CD8-positive, alpha-beta memory T cell (primary cell): ENCODE measurements around the gene SLC25A40. TPM values are rescaled to one million over a fixed set of nuclear protein-coding genes. Genes with fewer than 3 reads are reported as not detected.
A peak's percentile ranks its signal among the peaks of the same experiment; 100 is the strongest.

Source experiments
- CTCF ChIA-PET: fragments of 350-600 bp; sonication (Branson Sonifier 250); formaldehyde crosslinking; loops from one replicate; lab custom pipeline; 2021; ENCODE audit warnings: antibody characterized with exemption; lab: Charles Lee
- POLR2A ChIA-PET: fragments of 350-600 bp; sonication (Branson Sonifier 250); formaldehyde crosslinking; loops from one replicate; lab custom pipeline; 2021; ENCODE audit warnings: antibody characterized with exemption; lab: Charles Lee
- DNase-seq, 5 donors: peaks; one replicate each; pipeline versions ENCODE4 v3.0.0 to v3.0.0-alpha.2; 2020 to 2022; ENCODE audit warnings: mixed read lengths in 1 of 5
- H3K27ac ChIP-seq: one replicate; pipeline ENCODE4 v1.7.0; 2013; ENCODE audit warnings: low read depth, mild to moderate bottlenecking, low read length, moderate library complexity
- H3K27me3 ChIP-seq: 2 replicates; pipeline ENCODE4 v1.7.0; 2013; ENCODE audit warnings: low read length, mild to moderate bottlenecking; ENCODE audit not compliant: insufficient read depth, poor library complexity, severe bottlenecking
- H3K36me3 ChIP-seq: 2 replicates; pipeline ENCODE4 v1.7.0; 2013; ENCODE audit warnings: mild to moderate bottlenecking, low read length, moderate library complexity; ENCODE audit not compliant: insufficient read depth
- H3K4me1 ChIP-seq: 2 replicates; pipeline ENCODE4 v1.7.0; 2013; ENCODE audit warnings: mild to moderate bottlenecking, low read length, moderate library complexity; ENCODE audit not compliant: insufficient read depth
- H3K4me3 ChIP-seq: 2 replicates; pipeline ENCODE4 v1.7.0; 2013; ENCODE audit warnings: mild to moderate bottlenecking, low read length
- H3K9me3 ChIP-seq: 2 replicates; pipeline ENCODE4 v1.7.0; 2013; ENCODE audit warnings: mild to moderate bottlenecking, low read length
- H3K27ac Mint-ChIP-seq, 8 donors: one replicate each; pipeline ENCODE4 v1.8.0; 2020 to 2021; ENCODE audit warnings: mixed read lengths in 8 of 8, mild to moderate bottlenecking in 6 of 8, inconsistent platforms in 3 of 8, moderate library complexity in 3 of 8
- H3K27me3 Mint-ChIP-seq, 2 donors: one replicate each; pipeline ENCODE4 v1.8.0; 2020 to 2021; ENCODE audit warnings: mixed read lengths in 2 of 2, mild to moderate bottlenecking in 1 of 2, moderate library complexity in 1 of 2
- H3K36me3 Mint-ChIP-seq, 3 donors: one replicate each; pipeline ENCODE4 v1.8.0; 2020 to 2021; ENCODE audit warnings: mixed read lengths in 3 of 3, inconsistent platforms in 1 of 3, mild to moderate bottlenecking in 1 of 3
- H3K4me1 Mint-ChIP-seq, 3 donors: one replicate each; pipeline ENCODE4 v1.8.0; 2020 to 2021; ENCODE audit warnings: mixed read lengths in 3 of 3, inconsistent platforms in 1 of 3, mild to moderate bottlenecking in 1 of 3
- H3K4me3 Mint-ChIP-seq, 7 donors: one replicate each; pipeline ENCODE4 v1.8.0; 2020 to 2021; ENCODE audit warnings: mixed read lengths in 7 of 7, mild to moderate bottlenecking in 6 of 7, moderate library complexity in 4 of 7, inconsistent platforms in 2 of 7
- H3K9me3 Mint-ChIP-seq, 5 donors: one replicate each; pipeline ENCODE4 v1.8.0; 2020 to 2022; ENCODE audit warnings: mixed read lengths in 5 of 5, mild to moderate bottlenecking in 3 of 5, moderate library complexity in 2 of 5, inconsistent platforms in 1 of 5
- polyA plus RNA-seq: library from polyadenylated mRNA; unstranded; fragments of 300-500 nt; fragmentation: Illumina TruSeq; gene quantifications from one replicate; pipeline ENCODE4 v1.2.3, GENCODE V29; 2021
- total RNA-seq, 2 experiments: library from RNA; stranded (reverse); gene quantifications; one replicate each; pipeline ENCODE4 v1.2.3, GENCODE V29; 2021

SLC25A40 gene
- total and polyA plus RNA-seq, 3 experiments from 2014 or later = 13.7 to 37.9 (median 32.8) TPM

GRCh38 chr7:87810130-87810529, 66.0 kb downstream of the SLC25A40 start:
- Mint-ChIP-seq H3K9me3 (no peaks in the 10 kb centered on the region), H3K4me1 (no peaks in the 10 kb centered on the region), H3K27me3 (no peaks in the 10 kb centered on the region), H3K36me3 (no peaks in the 10 kb centered on the region), H3K4me3 (no peak overlapping the region), H3K27ac (no peak overlapping the region)
- no peak overlapping the region for H3K27ac ChIP-seq
- no peaks in the 10 kb centered on the region for H3K36me3 ChIP-seq
- H3K9me3 ChIP-seq = no peaks in the 10 kb centered on the region
- no peaks in the 10 kb centered on the region for H3K27me3 ChIP-seq
- H3K4me1 ChIP-seq = no peaks in the 10 kb centered on the region
- ChIA-PET CTCF (no interaction called here), POLR2A (no interaction called here)
- no peak for DNase-seq
- no peak overlapping the region for H3K4me3 ChIP-seq

GRCh38 chr7:87806150-87806549, 70.0 kb downstream of the SLC25A40 start:
- Mint-ChIP-seq H3K4me1 (no peaks in the 10 kb centered on the region), H3K27ac (no peak overlapping the region), H3K4me3 (no peak overlapping the region), H3K27me3 (no peaks in the 10 kb centered on the region), H3K9me3 (no peaks in the 10 kb centered on the region), H3K36me3 (no peaks in the 10 kb centered on the region)
- H3K9me3 ChIP-seq = no peaks in the 10 kb centered on the region
- H3K36me3 ChIP-seq = no peaks in the 10 kb centered on the region
- no peaks in the 10 kb centered on the region for H3K27me3 ChIP-seq
- H3K4me1 ChIP-seq = no peaks in the 10 kb centered on the region
- no peak for DNase-seq
- H3K27ac ChIP-seq = no peak overlapping the region
- no peak overlapping the region for H3K4me3 ChIP-seq
- POLR2A ChIA-PET = no interaction called here
- CTCF ChIA-PET = no interaction called here

GRCh38 chr7:87797798-87798403, 78.3 kb downstream of the SLC25A40 start:
- Mint-ChIP-seq H3K9me3 (no peaks in the 10 kb centered on the region), H3K36me3 (no peaks in the 10 kb centered on the region), H3K4me3 (no peak overlapping the region), H3K4me1 (no peaks in the 10 kb centered on the region), H3K27ac (no peak overlapping the region), H3K27me3 (peaks cover 5 to 13% of the 10 kb centered on the region in 2 donors)
- H3K4me3 ChIP-seq = no peak overlapping the region
- no peaks in the 10 kb centered on the region for H3K9me3 ChIP-seq
- H3K27me3 ChIP-seq = no peaks in the 10 kb centered on the region
- POLR2A ChIA-PET = no interaction called here
- CTCF ChIA-PET = interaction anchor here (0.7 to 1.6 kb wide), 5 partner anchors 81 to 370 kb away, joined by 3 to 18 read pairs (median 4); no protein-coding TSS in a partner anchor
- no peak overlapping the region for H3K27ac ChIP-seq
- H3K36me3 ChIP-seq = no peaks in the 10 kb centered on the region
- DNase-seq = peak in 2 of 5 donors; percentile 30 to 31
- H3K4me1 ChIP-seq = no peaks in the 10 kb centered on the region

GRCh38 chr7:87797395-87797794, 78.8 kb downstream of the SLC25A40 start:
- Histone ChIP-seq H3K27ac (no peak overlapping the region), H3K9me3 (no peaks in the 10 kb centered on the region), H3K27me3 (no peaks in the 10 kb centered on the region), H3K4me3 (no peak overlapping the region), H3K4me1 (no peaks in the 10 kb centered on the region), H3K36me3 (no peaks in the 10 kb centered on the region)
- no peak for DNase-seq
- Mint-ChIP-seq H3K4me3 (no peak overlapping the region), H3K27me3 (peaks cover 5 to 15% of the 10 kb centered on the region in 2 donors), H3K27ac (no peak overlapping the region), H3K9me3 (no peaks in the 10 kb centered on the region), H3K36me3 (no peaks in the 10 kb centered on the region), H3K4me1 (no peaks in the 10 kb centered on the region)
- CTCF ChIA-PET = interaction anchor here (0.7 to 1.6 kb wide), 4 partner anchors 82 to 370 kb away, joined by 3 to 18 read pairs (median 4); no protein-coding TSS in a partner anchor
- POLR2A ChIA-PET = no interaction called here

GRCh38 chr7:87785368-87785995, 90.7 kb downstream of the SLC25A40 start:
- no peak overlapping the region for H3K27ac ChIP-seq
- ChIA-PET POLR2A (no interaction called here), CTCF (interaction anchor here (1.2 kb wide), 1 partner anchor 101 kb away, joined by 3 read pairs; no protein-coding TSS in a partner anchor)
- peaks cover 0 to 2% (median 0%) of the 10 kb centered on the region in 5 donors for H3K9me3 Mint-ChIP-seq
- H3K36me3 ChIP-seq = no peaks in the 10 kb centered on the region
- no peak overlapping the region for H3K4me3 Mint-ChIP-seq
- no peak overlapping the region for H3K4me3 ChIP-seq
- H3K27ac Mint-ChIP-seq = no peak overlapping the region
- peaks cover 0 to 4% (median 0%) of the 10 kb centered on the region in 3 donors for H3K36me3 Mint-ChIP-seq
- H3K27me3 Mint-ChIP-seq = peaks cover 3 to 18% of the 10 kb centered on the region in 2 donors
- H3K9me3 ChIP-seq = no peaks in the 10 kb centered on the region
- H3K4me1 Mint-ChIP-seq = no peaks in the 10 kb centered on the region
- no peaks in the 10 kb centered on the region for H3K4me1 ChIP-seq
- no peaks in the 10 kb centered on the region for H3K27me3 ChIP-seq
- peak in 1 of 5 donors; percentile 10 for DNase-seq

GRCh38 chr7:87784424-87784823, 91.7 kb downstream of the SLC25A40 start:
- Histone ChIP-seq H3K27ac (no peak overlapping the region), H3K4me1 (no peaks in the 10 kb centered on the region), H3K36me3 (no peaks in the 10 kb centered on the region), H3K9me3 (no peaks in the 10 kb centered on the region), H3K4me3 (no peak overlapping the region), H3K27me3 (no peaks in the 10 kb centered on the region)
- no peak for DNase-seq
- Mint-ChIP-seq H3K27me3 (peaks cover 3 to 14% of the 10 kb centered on the region in 2 donors), H3K4me3 (no peak overlapping the region), H3K27ac (no peak overlapping the region), H3K4me1 (no peaks in the 10 kb centered on the region), H3K9me3 (peaks cover 0 to 3% (median 0%) of the 10 kb centered on the region in 5 donors), H3K36me3 (peaks cover 0 to 4% (median 0%) of the 10 kb centered on the region in 3 donors)
- ChIA-PET POLR2A (no interaction called here), CTCF (interaction anchor here (1.2 kb wide), 1 partner anchor 102 kb away, joined by 3 read pairs; no protein-coding TSS in a partner anchor)

Other genes starting within 250 kb of the SLC25A40 start
- gene RUNDC3B, start 248.0 kb downstream of the SLC25A40 start, total RNA-seq = under 1 TPM; 0.48 to 0.89 TPM
- gene RUNDC3B, start 248.0 kb downstream of the SLC25A40 start, polyA plus RNA-seq = 0.45 TPM
- 10 to 100 TPM; 63.9 to 67.1 TPM for gene DBF4, start 133 bp upstream of the SLC25A40 start, total RNA-seq
- gene DBF4, start 133 bp upstream of the SLC25A40 start, polyA plus RNA-seq = 30.4 TPM
- gene ADAM22, start 57.9 kb upstream of the SLC25A40 start, total RNA-seq = 1 to 10 TPM; 4.3 to 4.7 TPM
- 2.3 TPM for gene ADAM22, start 57.9 kb upstream of the SLC25A40 start, polyA plus RNA-seq